Upper lobe of left lung (tissue), 4 donors: Measurements from ENCODE around the gene CCIN.

Source experiments
- POLR2A ChIP-seq, 4 donors: fragments of 450-650 bp; IDR thresholded peaks; one replicate each; pipeline ENCODE4 v1.5.1; 2016 to 2017; ENCODE audit warnings: antibody characterized with exemption in 4 of 4, mild to moderate bottlenecking in 2 of 4
- POLR2AphosphoS5 ChIP-seq, 2 donors: sonication (generic); formaldehyde crosslinking; IDR thresholded peaks; one replicate each; pipeline ENCODE4 v1.5.1; 2017; ENCODE audit warnings: antibody characterized with exemption in 2 of 2
- TF ChIP-seq, protein P1 (sequence below), 6 experiments: fragments of 450-650 bp in 4 of 6; fragments of 200-600 bp in 2 of 6; sonication (generic) in 2 of 6; IDR thresholded peaks; one replicate each; pipeline ENCODE4 v1.5.1; 2016 to 2019; ENCODE audit warnings: antibody characterized with exemption in 6 of 6

DNA sequence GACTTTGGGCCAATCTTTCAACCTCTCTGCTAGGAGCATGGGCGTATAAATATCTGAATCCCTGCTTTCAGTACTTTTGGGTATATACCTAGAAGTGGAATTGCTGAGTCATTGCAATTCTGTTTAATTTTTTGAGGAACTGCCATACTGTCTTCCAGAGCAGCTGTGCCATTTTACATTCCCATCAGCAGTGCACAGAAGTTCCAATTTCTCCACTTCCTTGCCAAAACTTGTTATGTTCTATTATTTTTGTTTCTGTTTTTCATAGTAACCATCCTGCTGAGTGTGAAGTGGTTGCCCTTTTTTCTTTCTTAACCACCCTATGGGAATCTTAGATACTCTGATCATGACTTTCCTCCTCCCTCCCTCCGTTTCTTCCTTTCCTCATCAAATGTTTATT is 11.1 kb upstream of the CCIN start:
- TF ChIP-seq, protein P1, sequence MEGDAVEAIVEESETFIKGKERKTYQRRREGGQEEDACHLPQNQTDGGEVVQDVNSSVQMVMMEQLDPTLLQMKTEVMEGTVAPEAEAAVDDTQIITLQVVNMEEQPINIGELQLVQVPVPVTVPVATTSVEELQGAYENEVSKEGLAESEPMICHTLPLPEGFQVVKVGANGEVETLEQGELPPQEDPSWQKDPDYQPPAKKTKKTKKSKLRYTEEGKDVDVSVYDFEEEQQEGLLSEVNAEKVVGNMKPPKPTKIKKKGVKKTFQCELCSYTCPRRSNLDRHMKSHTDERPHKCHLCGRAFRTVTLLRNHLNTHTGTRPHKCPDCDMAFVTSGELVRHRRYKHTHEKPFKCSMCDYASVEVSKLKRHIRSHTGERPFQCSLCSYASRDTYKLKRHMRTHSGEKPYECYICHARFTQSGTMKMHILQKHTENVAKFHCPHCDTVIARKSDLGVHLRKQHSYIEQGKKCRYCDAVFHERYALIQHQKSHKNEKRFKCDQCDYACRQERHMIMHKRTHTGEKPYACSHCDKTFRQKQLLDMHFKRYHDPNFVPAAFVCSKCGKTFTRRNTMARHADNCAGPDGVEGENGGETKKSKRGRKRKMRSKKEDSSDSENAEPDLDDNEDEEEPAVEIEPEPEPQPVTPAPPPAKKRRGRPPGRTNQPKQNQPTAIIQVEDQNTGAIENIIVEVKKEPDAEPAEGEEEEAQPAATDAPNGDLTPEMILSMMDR (IDR thresholded peaks at IDR 0.05): no peak
- no peak for TF ChIP-seq POLR2A (IDR thresholded peaks at IDR 0.05)
- no peak for TF ChIP-seq POLR2AphosphoS5 (IDR thresholded peaks at IDR 0.05)
